Activated CD4-positive, alpha-beta T cell treated with anti-CD3 and anti-CD28 coated beads for 1 hour (primary cell): ENCODE data around the gene SHC3.

Experiments
- DNase-seq: peaks from one replicate; pipeline ENCODE4 v3.0.0-alpha.2; 2020

Gene SHC3

DNA sequence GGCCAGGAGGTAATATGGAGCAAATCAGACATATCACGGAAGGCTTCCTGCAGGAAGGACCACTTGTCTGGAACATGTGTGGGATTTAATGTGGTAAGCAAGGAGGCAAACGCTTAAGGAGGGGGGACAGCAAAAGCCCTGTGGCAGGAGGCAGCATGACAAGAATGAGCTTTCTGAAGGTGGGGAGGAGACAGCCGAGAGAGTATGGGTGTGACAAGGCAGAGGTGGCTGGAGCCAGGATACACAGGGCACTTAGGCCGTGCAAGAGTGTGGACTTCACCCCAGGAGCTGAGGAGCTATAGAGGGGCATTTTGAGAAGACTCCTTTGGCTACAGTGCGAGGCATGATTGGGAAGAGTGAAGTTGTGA, 201.7 kb downstream of the SHC3 start:
- DNase-seq: no peak

DNA sequence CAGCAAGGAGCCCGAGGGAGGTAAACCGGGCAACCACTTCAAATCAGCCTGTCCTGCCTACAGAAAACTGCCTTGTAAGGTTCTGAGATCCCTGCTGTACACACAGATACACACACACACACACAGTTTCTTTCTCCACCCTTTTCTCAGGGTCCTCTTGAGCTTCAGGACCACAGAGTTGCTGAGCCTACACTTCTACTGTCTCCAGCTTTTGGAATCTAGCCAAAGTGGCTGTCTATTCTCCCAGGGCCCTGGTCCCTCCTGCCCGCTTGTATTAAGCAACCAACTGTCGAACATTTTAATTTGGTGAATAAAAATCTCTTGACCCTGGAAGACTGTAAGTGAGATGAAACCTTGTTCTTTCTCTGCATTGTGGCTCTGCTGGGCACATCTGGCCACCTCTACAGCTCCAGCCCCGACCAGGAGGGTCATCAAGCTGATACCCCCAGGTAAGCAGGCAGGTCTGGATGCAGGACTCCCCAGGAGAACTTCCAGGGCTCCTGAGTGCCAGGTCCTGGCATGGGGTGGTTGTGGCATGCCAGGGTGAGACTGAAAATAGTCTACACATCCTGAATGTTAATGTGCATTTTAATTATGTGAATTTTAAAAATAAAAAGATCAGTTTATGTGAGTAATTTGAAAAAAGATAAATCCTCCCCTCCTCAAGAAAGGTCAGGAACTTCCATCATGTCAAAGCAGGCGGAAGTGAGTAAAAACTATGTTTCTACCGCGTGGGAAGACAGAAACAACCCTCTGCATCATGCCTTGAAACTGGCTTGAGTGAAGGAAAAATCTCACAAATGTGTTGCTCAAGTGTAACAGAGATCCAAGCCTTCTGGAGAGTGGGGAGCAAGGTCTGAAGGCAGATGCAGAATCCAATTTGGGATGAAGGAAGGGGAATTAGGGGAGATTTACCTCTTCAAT, 202.4 kb downstream of the SHC3 start:
- DNase-seq: no peak

DNA sequence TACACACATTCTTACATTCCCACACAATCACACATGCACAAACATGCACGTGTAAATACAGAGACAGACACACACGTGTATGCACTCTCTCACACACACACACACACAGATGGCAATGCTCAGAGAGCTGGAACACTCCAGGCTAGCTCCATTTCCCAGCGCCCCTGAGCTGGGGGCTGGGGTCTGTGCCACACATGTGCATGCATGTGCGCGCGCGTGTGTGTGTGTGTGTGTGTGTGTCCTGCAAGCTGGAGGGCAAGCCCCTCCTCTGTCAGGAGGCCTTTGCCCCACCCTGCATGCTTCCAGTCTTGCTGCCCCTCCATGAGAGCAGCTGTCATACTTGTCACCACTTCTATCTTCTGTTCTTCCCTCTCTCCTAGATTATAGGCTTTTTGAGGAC, 204.0 kb downstream of the SHC3 start:
- no peak for DNase-seq

DNA sequence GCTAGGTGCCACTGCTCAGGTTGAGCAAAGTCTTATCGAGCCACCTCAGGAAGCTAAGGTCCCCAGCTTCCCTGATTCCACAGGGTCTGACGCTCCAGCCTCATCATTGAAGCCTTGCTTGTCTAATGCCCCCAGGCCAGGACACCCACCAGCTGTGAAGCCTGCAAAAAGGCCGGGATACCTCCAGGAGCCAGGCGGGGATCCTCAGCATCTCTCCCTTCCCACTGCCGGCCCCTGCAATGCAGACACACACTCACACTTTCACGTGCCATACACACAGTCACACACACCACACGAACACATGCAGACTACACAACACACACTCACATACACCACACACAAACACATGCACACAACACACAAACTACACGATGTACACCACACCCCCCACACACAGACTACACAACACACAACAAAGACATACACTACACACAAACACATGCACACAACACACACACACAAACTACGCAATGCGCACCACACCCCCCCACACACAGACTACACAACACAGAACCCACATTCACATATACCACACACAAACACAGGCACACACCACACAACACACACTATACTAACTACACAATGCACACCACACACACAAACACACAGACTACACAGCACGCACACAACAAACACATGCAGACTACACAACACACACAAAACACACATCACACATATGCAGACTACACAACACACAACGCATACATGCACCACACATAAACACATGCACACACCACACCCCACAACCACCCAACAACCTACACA, 205.2 kb downstream of the SHC3 start:
- DNase-seq: no peak

DNA sequence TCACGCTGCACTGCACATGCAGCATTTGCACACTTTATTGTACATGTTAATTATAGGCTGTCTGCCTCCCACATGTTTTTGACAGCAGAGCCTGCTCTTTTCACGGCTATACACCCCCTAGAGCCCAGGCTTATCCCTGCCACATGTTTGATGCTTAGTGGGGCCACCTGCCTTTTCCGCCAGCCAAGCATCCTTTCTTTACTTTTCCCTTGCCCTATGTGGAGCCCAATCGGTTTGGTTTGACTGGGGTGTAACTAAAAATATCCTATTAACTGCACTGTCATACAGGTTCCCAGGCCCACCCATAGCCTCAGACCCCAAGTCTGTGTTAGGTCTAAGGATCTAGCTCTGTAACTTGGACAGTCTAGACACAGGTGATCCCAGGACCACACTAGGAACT, 206.2 kb downstream of the SHC3 start:
- no peak for DNase-seq

DNA sequence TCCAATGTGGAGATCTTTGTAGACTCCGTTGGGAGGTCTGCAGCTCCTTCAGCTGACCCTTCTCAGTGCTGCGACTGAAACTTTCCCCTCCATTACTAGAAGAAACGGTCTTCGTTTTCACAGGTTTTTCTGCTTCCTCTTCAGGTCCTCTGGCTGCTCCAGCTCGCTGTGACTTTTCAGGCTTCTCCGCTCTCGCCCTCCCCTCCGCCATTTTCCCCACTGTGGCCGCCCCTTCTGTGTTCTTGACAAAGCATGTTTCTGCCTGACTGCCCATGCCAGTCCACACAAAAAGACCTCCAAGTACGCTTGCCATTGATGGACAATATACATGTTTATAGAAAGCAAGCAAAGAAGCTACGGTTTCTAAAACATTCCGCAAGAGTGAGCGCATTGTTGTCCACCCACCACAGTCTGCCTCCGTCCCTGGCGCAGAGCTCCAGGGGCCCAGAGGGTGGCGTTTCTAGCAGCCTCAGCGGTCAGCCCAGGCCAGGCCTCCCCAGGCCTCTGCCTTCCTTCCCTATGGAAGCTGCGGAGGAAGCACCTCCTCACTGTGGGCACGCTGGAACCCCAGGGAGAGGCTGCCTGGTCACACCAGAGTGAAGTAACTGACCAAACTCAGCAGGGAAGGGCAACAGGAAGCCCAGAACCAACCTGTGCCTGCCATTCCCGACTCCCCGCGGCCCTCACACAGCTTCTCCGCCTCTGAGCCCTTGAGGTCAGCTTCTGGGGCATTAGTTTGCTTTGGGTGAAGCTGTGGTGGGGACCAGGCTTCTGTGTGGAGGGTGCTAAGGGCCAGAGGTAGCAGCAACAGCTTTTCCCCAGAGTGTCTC, 207.3 kb downstream of the SHC3 start:
- no peak for DNase-seq

DNA sequence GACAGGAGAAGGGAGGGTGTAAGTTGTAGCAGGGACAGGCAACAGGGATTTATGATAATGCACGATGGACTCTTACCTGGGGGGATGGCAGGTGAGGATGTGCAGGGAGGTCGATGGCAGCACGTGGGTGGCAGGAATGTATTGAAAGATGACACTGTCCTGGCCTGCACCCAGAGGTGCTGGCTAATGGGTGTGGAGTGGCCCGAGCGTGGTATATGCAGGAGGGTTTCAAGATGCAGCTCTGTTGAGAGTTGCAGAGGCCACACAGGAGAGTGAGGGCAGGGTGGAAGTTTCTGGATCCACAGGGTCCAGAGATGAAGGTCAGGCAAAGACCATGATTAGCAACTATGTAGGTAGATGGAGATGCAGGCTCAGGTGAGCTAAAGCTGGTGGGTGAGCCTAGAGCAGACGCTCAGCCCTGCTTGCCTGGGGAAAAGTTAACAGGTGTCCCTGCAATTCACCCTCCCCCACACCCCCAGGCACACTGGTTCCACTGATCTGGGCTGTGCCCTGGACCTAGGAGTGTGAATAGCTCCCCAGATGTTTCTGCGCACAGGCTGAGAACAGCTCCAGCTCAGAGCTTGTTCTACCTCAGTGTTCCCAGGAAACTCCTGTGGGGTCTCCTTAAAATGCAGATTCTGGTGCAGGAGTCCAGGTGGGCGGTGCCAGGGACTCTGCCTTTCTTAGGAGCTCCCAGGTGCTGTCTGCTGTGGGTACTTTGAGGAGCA, 208.8 kb downstream of the SHC3 start:
- no peak for DNase-seq

DNA sequence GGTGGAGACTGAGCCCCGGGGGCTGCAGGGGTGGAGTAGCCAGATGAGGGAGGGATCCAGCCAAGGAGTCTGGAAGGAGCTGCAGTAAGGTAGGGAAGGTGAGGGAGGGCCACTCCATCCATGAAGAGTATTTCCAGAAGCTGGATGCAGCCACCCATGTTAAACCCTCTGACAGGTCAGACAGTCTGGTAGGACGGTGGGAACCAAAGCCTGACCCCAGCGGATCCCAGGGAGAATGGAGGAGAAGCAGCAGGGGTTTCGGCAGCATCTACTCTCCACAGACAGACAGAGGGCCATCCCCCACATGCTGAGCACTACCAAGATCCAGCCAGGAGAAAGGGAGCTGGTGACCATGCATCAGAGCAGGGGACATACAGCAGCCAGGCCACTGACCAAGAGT, 209.8 kb downstream of the SHC3 start:
- no peak for DNase-seq

DNA sequence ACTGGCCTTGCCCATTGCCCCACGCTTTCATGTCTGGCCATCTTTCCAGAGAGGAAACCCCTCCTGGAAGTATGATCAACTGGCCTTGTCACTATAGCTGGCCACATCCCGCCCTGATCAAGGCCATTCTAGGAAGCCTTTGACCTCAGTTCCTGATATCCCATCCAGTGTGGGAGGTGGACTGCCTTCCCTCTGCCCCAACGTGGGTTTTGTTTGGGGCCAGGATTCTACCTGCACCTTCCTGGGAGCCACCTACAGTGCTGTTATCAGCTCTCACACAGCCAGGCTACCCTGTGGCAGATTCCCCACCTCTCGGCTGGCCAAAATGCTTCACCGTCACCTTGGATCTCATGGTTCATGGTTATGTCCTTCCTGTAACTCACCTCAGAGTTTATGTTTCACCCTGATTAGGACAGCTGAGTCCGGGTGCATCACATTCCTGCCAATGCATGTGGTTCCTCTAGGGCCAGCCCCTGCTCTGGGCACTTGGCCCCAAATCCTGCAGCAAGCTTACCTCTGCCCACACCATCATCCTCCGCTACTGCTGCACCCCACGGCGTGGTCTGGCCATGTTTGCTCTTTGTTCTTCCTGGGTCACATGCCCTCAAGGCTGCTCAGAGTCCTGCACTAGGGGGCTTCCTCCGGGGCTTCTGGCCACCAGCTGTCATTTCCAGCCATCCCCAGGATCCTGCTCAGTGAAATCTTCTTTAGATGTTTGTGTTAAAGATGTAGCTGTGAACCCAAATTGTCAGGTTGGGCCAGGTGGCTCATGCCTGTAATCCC, 211.5 kb downstream of the SHC3 start:
- no peak for DNase-seq

DNA sequence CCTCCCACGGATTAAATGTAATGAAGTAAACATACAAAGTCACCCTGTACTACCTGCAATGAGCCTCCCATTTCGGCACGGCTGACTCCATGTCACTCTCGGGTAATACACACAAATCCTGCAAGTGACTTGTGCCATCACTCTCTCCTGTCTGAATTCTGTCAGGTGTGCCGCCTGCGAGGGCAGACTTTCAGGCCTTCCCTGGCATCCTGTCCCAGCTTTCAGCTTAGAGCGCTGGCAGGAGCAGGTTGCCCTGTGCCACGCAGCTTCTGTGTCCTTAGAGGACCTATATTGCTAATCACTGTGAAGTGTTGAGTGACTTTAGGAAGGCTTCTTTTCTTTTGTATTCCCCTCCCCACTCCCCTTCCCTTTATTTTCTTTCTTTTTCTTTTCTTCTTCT, 213.1 kb downstream of the SHC3 start:
- DNase-seq: no peak

DNA sequence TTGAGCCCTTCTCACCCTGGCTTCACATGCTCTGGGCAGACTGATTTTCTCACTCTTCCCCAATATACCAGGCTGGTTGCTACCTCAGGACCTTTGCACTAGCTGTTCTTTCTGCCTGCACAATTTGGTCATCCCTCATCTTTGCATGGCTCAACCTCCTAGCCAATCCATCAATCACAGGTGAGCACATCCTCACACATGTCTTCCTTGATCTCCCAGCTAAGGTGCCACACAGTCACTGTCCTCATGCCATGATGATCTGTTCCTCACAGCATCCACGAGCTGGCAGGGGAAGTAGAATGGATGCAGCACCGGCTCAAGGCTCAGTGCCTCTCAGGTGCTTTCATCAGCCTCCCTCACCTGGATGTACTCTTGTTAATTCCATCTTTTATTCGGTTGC, 218.0 kb downstream of the SHC3 start:
- DNase-seq: no peak

DNA sequence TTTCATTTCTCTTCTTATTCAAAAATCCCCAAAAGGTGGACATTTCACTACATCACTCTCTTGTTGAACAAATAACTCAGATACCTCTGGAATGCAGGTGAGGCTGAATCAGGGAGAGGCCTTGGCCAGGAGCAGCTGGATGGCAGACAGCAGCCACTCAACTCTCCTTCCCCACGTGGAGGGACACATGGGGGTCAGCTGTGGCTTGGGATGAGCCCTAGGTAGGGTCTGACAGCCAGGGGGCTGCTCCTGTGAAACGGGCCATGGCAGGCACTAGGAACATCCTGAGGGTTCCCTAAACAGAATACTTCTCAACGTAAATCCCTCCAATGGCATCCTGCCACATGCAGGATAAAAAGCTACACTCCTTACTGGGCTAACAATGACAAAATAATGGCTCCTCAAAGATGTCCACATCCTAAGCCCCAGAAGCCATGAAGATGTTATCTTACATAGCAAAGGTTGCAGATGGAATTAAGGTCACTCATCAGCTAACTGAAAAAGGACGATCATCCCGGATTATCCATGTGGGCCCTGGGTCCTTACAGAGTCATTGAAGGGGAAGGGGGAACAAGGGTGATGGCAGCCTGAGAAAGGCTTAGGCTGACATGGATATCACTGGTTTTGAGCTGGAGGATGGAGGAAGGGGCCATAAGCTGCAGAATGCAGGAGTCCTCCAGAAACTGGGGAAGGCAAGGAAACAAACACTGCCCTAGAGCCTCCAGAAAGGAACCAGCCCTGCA, 218.7 kb downstream of the SHC3 start:
- DNase-seq: no peak

DNA sequence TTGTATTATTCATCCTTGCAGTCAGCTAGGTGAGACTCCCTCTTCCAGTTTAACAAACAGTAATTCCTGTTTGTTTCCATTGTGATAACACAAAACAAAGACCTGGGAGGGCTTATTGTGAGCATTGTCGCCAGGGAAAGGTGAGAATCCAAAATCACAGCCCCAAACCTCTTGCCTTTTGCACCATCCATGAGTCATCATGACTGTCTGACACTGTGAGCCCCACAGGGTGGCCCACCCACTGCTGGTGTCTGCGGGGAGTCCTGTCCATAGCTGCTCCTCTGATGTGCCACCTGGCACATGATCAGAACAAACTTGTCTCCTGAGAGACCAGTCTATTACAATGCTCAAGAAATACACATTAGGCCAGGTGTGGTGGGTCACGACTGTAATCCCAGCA, 221.1 kb downstream of the SHC3 start:
- no peak for DNase-seq
